Measurements from ENCODE around the gene C1orf146.

Gene C1orf146

GRCh38 chr1:92203105-92203504 is 14.6 kb upstream of the C1orf146 start:
- TF ChIP-seq CTCF (IDR thresholded peaks at IDR 0.05), result no peak
- intact Hi-C loops (cut with DNase I; ENCODE audit: low total_unique reads), result no loop called here
- no peaks in the 10 kb centered on the region for H3K36me3 ChIP-seq

GRCh38 chr1:92210701-92211100 is 7.0 kb upstream of the C1orf146 start:
- Histone ChIP-seq H3K36me3 (no peaks in the 10 kb centered on the region), H3K4me3 (no peak overlapping the region), H3K9me3 (peaks cover 0 to 10% (median 3%) of the 10 kb centered on the region in 3 donors), H3K27me3 (no peaks in the 10 kb centered on the region), H3K27ac (no peak overlapping the region), H3K4me1 (no peaks in the 10 kb centered on the region)
- intact Hi-C loops (cut with DNase I; ENCODE audit: low total_unique reads), result no loop called here
- no peak for DNase-seq
- TF ChIP-seq CTCF (IDR thresholded peaks at IDR 0.05), result no peak

More at GRCh38 chr1:92203105-92203504, 14.6 kb upstream of the C1orf146 start:
- Histone ChIP-seq H3K27me3 (no peaks in the 10 kb centered on the region), H3K4me3 (no peak overlapping the region), H3K4me1 (no peaks in the 10 kb centered on the region), H3K27ac (no peak overlapping the region), H3K9me3 (peaks cover 0 to 10% (median 3%) of the 10 kb centered on the region in 3 donors)
- DNase-seq, result no peak

- no peak overlapping the region for H3K27ac ChIP-seq
- H3K27me3 ChIP-seq, result no peaks in the 10 kb centered on the region
- no peaks in the 10 kb centered on the region for H3K36me3 ChIP-seq
- no peak overlapping the region for H3K4me3 ChIP-seq
- no peaks in the 10 kb centered on the region for H3K4me1 ChIP-seq
- intact Hi-C loops (cut with DNase I; ENCODE audit: low total_unique reads), result no loop called here
- H3K9me3 ChIP-seq, result peaks cover 0 to 5% (median 3%) of the 10 kb centered on the region in 3 donors
- no peak for DNase-seq
- TF ChIP-seq CTCF (IDR thresholded peaks at IDR 0.05), result no peak
Observed at GRCh38 chr1:92211166-92211565, 6.5 kb upstream of the C1orf146 start.

- no peak overlapping the region for H3K27ac ChIP-seq
- DNase-seq, result no peak
- H3K4me1 ChIP-seq, result no peaks in the 10 kb centered on the region
- H3K9me3 ChIP-seq, result no peaks in the 10 kb centered on the region
- H3K27me3 ChIP-seq, result no peaks in the 10 kb centered on the region
- no peaks in the 10 kb centered on the region for H3K36me3 ChIP-seq
- intact Hi-C loops (cut with DNase I; ENCODE audit: low total_unique reads), result no loop called here
- no peak for TF ChIP-seq CTCF (IDR thresholded peaks at IDR 0.05)
- H3K4me3 ChIP-seq, result no peak overlapping the region
Observed at GRCh38 chr1:92218559-92218958, 844 bp downstream of the C1orf146 start.

GRCh38 chr1:92219028-92219427 is 1.3 kb downstream of the C1orf146 start:
- no peaks in the 10 kb centered on the region for H3K36me3 ChIP-seq
- H3K9me3 ChIP-seq, result no peaks in the 10 kb centered on the region
- DNase-seq, result no peak
- no peaks in the 10 kb centered on the region for H3K4me1 ChIP-seq
- intact Hi-C loops (cut with DNase I; ENCODE audit: low total_unique reads), result no loop called here
- no peak for TF ChIP-seq CTCF (IDR thresholded peaks at IDR 0.05)
- no peak overlapping the region for H3K4me3 ChIP-seq
- no peaks in the 10 kb centered on the region for H3K27me3 ChIP-seq
- no peak overlapping the region for H3K27ac ChIP-seq

DNA sequence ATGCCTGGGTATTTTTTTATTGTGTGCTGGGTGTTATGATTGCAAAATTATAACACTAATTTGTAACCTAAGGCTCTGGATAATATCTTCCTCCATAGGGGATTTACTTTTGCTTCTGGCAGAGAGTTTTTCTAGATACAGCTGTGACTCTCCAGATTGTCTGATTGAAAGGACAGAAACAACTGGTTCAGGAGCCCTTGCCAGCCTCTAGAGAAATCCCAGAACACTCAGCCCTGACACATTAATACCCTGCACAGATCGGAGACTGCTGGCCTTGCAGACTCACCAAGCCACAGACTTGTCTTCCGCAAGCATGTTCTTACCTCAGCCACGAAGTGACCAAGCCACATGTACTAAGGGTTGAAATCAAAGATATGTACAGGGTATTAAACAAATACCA is 10.7 kb downstream of the C1orf146 start:
- Histone ChIP-seq H3K4me3 (no peak overlapping the region), H3K27ac (no peak overlapping the region), H3K9me3 (no peaks in the 10 kb centered on the region), H3K4me1 (no peaks in the 10 kb centered on the region), H3K36me3 (no peaks in the 10 kb centered on the region), H3K27me3 (no peaks in the 10 kb centered on the region)
- DNase-seq, result no peak
- intact Hi-C loops (cut with DNase I; ENCODE audit: low total_unique reads), result no loop called here
- TF ChIP-seq CTCF (IDR thresholded peaks at IDR 0.05), result no peak
